Measurements from ENCODE around the gene FITM1. TPM values are rescaled to one million over a fixed set of nuclear protein-coding genes. Genes with fewer than 3 reads are reported as not detected.

The FITM1 gene
- polyA plus RNA-seq (0.13 TPM in 1 of 3 replicates, not detected in the others), polyA minus RNA-seq (0.49 TPM in 1 of 3 replicates, not detected in the others)
- not detected for polyA plus RNA-seq (2011; ENCODE audit: low read depth)
- not detected in 2 replicates for polyA plus RNA-seq (2011; cell fraction: cytosol; rRNA removed)
- 0.38 and 0.51 TPM in 2 replicates for polyA plus RNA-seq (2011; cell fraction: nucleus; rRNA removed)
- 0.61 TPM in 1 of 2 replicates, not detected in the other for polyA plus RNA-seq (2012; ENCODE audit: low replicate concordance)
- polyA minus RNA-seq (2011; cell fraction: cytosol; rRNA and poly(A)+ RNA removed) = not detected
- polyA minus RNA-seq (2011; cell fraction: nucleus; rRNA and poly(A)+ RNA removed) = not detected in 2 replicates

DNA sequence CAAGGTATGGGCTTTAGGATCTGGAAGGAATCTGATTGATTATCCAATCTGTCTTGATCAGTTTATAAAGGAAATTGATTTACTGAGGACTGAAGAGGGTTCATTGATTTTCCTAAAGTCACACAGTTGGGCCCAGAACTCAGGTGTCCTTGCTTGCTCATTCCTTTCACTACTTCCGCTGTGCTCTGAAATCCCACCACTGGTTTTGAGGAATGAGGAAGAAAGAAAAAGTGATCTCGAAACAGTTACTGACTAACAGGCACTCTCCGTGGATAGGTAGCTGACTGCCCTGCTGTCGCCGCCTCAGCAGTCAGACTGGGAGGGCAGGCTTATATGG is at the start of gene FITM1:
TSS of gene FITM1 (plus strand) at position 280 of the 337 bp plus-strand sequence. CDS start 905 bp downstream, outside the sequence.
- dilution Hi-C loops (cut with MboI; ENCODE audit: extremely low pct_ligation_motif_present, low sequenced_read_pairs) = no loop called here
- Histone ChIP-seq H3K79me2 (ENCODE audit: control insufficient read depth, insufficient read depth, low read length) (no peaks in the 10 kb centered on the region), H3K27ac (ENCODE audit: control insufficient read depth, insufficient read depth, low read length) (no peak within 1 kb of the TSS), H3K27me3 (ENCODE audit: control insufficient read depth, extremely low read depth, insufficient read depth, low read length) (no peaks in the 10 kb centered on the region), H3K9ac (ENCODE audit: control insufficient read depth, extremely low read depth, insufficient read depth, low read length) (no peak within 1 kb of the TSS), H2AFZ (ENCODE audit: control insufficient read depth, low read length) (no peak within 1 kb of the TSS), H3K9me1 (ENCODE audit: control insufficient read depth, extremely low read depth, insufficient read depth, low read length) (no peaks in the 10 kb centered on the region), H3K36me3 (ENCODE audit: control insufficient read depth in 2 of 2, extremely low read depth in 1 of 2, insufficient read depth in 2 of 2, low read length in 2 of 2) (no peaks in the 10 kb centered on the region), H3K4me2 (ENCODE audit: control insufficient read depth, extremely low read depth, insufficient read depth, low read depth, low read length) (no peak within 1 kb of the TSS), H3K4me1 (ENCODE audit: control insufficient read depth, extremely low read depth, insufficient read depth, low read length) (peaks cover 11% of the 10 kb centered on the region), H4K20me1 (ENCODE audit: control insufficient read depth, extremely low read depth, insufficient read depth, low read length) (no peaks in the 10 kb centered on the region), H3K4me3 (ENCODE audit: control insufficient read depth in 2 of 3, extremely low read depth in 1 of 3, insufficient read depth in 2 of 3, low read depth in 1 of 3, low read length in 3 of 3) (no peak within 1 kb of the TSS), H3K9me3 (ENCODE audit: control insufficient read depth, low read depth, low read length) (no peaks in the 10 kb centered on the region)
- no peak for FAIRE-seq
- TF ChIP-seq EZH2 (IDR thresholded peaks at IDR 0.05; ENCODE audit: low read length) = no peak
- TF ChIP-seq, protein P1, sequence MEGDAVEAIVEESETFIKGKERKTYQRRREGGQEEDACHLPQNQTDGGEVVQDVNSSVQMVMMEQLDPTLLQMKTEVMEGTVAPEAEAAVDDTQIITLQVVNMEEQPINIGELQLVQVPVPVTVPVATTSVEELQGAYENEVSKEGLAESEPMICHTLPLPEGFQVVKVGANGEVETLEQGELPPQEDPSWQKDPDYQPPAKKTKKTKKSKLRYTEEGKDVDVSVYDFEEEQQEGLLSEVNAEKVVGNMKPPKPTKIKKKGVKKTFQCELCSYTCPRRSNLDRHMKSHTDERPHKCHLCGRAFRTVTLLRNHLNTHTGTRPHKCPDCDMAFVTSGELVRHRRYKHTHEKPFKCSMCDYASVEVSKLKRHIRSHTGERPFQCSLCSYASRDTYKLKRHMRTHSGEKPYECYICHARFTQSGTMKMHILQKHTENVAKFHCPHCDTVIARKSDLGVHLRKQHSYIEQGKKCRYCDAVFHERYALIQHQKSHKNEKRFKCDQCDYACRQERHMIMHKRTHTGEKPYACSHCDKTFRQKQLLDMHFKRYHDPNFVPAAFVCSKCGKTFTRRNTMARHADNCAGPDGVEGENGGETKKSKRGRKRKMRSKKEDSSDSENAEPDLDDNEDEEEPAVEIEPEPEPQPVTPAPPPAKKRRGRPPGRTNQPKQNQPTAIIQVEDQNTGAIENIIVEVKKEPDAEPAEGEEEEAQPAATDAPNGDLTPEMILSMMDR (optimal IDR thresholded peaks at IDR 0.05 in 1 of 3, IDR thresholded peaks at IDR 0.05 in 1 of 3, conservative IDR thresholded peaks at IDR 0.05 in 1 of 3; ENCODE audit: extremely low read depth in 1 of 3, insufficient read depth in 2 of 3, low read length in 3 of 3) = no peak
- DNase-seq (ENCODE audit: low read depth, low spot score) = no peak

- DNase-seq (ENCODE audit: low read depth, low spot score) = no peak
- peaks cover 14% of the 10 kb centered on the region for H3K27me3 ChIP-seq (ENCODE audit: control insufficient read depth, extremely low read depth, insufficient read depth, low read length)
- dilution Hi-C loops (cut with MboI; ENCODE audit: extremely low pct_ligation_motif_present, low sequenced_read_pairs) = no loop called here
- H3K9me3 ChIP-seq (ENCODE audit: control insufficient read depth, low read depth, low read length) = no peaks in the 10 kb centered on the region
- H2AFZ ChIP-seq (ENCODE audit: control insufficient read depth, low read length) = peak overlapping the region; percentile 82
- no peaks in the 10 kb centered on the region for H3K36me3 ChIP-seq (ENCODE audit: control insufficient read depth in 2 of 2, extremely low read depth in 1 of 2, insufficient read depth in 2 of 2, low read length in 2 of 2)
- no peak for FAIRE-seq
- no peaks in the 10 kb centered on the region for H3K79me2 ChIP-seq (ENCODE audit: control insufficient read depth, insufficient read depth, low read length)
- no peaks in the 10 kb centered on the region for H3K9me1 ChIP-seq (ENCODE audit: control insufficient read depth, extremely low read depth, insufficient read depth, low read length)
- H3K4me2 ChIP-seq (ENCODE audit: control insufficient read depth, extremely low read depth, insufficient read depth, low read depth, low read length) = peak overlapping the region; percentile 86
- no peak overlapping the region for H3K27ac ChIP-seq (ENCODE audit: control insufficient read depth, insufficient read depth, low read length)
- no peaks in the 10 kb centered on the region for H4K20me1 ChIP-seq (ENCODE audit: control insufficient read depth, extremely low read depth, insufficient read depth, low read length)
- H3K4me1 ChIP-seq (ENCODE audit: control insufficient read depth, extremely low read depth, insufficient read depth, low read length) = peaks cover 5% of the 10 kb centered on the region
- peak overlapping the region; percentile 22 for H3K9ac ChIP-seq (ENCODE audit: control insufficient read depth, extremely low read depth, insufficient read depth, low read length)
- TF ChIP-seq, protein P1 (optimal IDR thresholded peaks at IDR 0.05 in 1 of 3, IDR thresholded peaks at IDR 0.05 in 1 of 3, conservative IDR thresholded peaks at IDR 0.05 in 1 of 3; ENCODE audit: extremely low read depth in 1 of 3, insufficient read depth in 2 of 3, low read length in 3 of 3) = no peak
- no peak for TF ChIP-seq EZH2 (IDR thresholded peaks at IDR 0.05; ENCODE audit: low read length)
- H3K4me3 ChIP-seq (ENCODE audit: control insufficient read depth in 2 of 3, extremely low read depth in 1 of 3, insufficient read depth in 2 of 3, low read depth in 1 of 3, low read length in 3 of 3) = peak overlapping the region; percentile 41 to 73 (median 56)
Observed at GRCh38 chr14:24080888-24081738, 49.3 kb upstream of the FITM1 start.
